Skeletal muscle tissue (tissue), 4 donors: ENCODE results near the gene TMED8. TPM values are rescaled to one million over a fixed set of nuclear protein-coding genes. Genes with fewer than 3 reads are reported as not detected.

Source experiments
- H3K27ac ChIP-seq: one replicate; pipeline ENCODE4 v1.7.0; 2013; ENCODE audit warnings: mild to moderate bottlenecking, low read depth, low read length, inconsistent platforms
- H3K27me3 ChIP-seq, 3 donors: one replicate each; pipeline ENCODE4 v1.7.0; 2013; ENCODE audit warnings: low read length in 3 of 3; ENCODE audit not compliant: control insufficient read depth in 3 of 3, insufficient read depth in 3 of 3
- H3K36me3 ChIP-seq, 3 donors: one replicate each; pipeline ENCODE4 v1.7.0; 2013; ENCODE audit warnings: low read length in 3 of 3; ENCODE audit not compliant: control insufficient read depth in 3 of 3, insufficient read depth in 3 of 3
- H3K4me1 ChIP-seq, 3 donors: one replicate each; pipeline ENCODE4 v1.7.0; 2013; ENCODE audit warnings: low read length in 3 of 3, mild to moderate bottlenecking in 3 of 3; ENCODE audit not compliant: control insufficient read depth in 3 of 3, insufficient read depth in 3 of 3
- H3K4me3 ChIP-seq, 3 donors: one replicate each; pipeline ENCODE4 v1.7.0; 2013; ENCODE audit warnings: low read length in 3 of 3
- H3K9ac ChIP-seq, 3 donors: one replicate each; pipeline ENCODE4 v1.7.0; 2013; ENCODE audit warnings: low read length in 3 of 3, mild to moderate bottlenecking in 3 of 3, moderate library complexity in 2 of 3, low read depth in 1 of 3
- H3K9me3 ChIP-seq, 3 donors: one replicate each; pipeline ENCODE4 v1.7.0; 2013; ENCODE audit warnings: low read length in 3 of 3; ENCODE audit not compliant: control insufficient read depth in 3 of 3
- total RNA-seq: library from RNA; depleted of rRNA; stranded (reverse); fragments of >200 nt; gene quantifications from one replicate; pipeline ENCODE4 v1.2.3, GENCODE V29; 2014
- donor health status: Osteomylitis.

TMED8 gene
- total RNA-seq, 1 donor from 2014 or later = 3.7 TPM

DNA sequence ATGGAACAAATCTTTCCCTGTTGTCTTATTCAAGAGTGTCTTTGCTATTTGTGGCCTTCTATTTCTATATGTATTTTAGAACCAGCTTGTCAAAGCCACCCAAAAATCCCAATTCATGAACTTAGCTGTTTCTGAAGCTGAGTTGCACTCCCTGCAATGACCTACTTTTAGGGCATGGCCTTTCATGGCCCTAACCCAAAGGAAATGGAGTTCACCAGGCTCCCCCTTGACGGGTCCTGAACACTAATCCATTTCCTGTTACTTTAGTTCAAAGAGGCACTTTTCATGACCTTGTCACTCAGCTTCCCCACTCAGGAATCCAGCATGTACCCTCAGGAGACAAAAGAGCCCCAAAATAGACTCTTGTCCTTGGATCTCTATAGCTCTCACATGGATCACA, 7.6 kb downstream of the TMED8 start:
- Histone ChIP-seq H3K36me3 (no peaks in the 10 kb centered on the region), H3K4me3 (no peak overlapping the region), H3K27ac (no peak overlapping the region), H3K9ac (no peak overlapping the region), H3K27me3 (no peaks in the 10 kb centered on the region), H3K9me3 (no peaks in the 10 kb centered on the region), H3K4me1 (no peaks in the 10 kb centered on the region)

DNA sequence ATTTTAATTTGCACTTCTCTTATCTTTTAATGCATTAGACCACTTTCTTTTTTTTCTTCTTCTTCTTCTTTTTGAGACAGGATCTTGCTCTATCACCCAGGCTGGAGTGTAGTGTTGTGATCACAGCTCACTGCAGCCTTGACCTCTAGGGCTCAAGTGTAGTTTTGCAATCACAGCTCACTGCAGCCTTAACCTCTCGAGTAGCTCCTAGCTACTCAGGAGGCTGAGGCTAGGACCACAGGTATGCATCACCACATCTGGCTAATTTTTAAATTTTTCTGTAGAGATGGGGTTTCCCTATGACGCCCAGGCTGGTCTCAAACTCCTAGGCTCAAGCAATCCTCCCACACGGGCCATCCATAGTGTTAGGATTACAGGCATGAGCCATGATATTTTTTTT, 12.7 kb downstream of the TMED8 start:
- no peak overlapping the region for H3K27ac ChIP-seq
- H3K36me3 ChIP-seq = no peaks in the 10 kb centered on the region
- no peak overlapping the region for H3K9ac ChIP-seq

DNA sequence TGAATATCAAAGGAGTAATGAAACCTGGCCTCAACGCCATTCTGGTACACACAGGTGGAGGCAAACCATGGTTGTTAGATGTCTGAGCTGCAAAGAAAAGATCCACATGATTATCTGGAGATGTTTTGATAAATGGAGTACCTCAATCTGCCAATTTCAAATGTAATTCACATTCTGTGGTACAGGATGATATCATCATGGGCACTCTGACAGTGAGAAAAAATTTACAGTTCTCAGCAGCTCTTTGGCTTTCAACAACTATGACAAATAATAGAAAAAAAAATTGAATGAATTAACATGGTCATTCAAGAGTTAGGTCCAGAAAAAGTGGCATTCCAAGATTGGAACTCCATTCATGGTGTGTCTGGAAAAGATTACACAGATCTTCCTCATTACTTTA, 17.3 kb downstream of the TMED8 start:
- H3K36me3 ChIP-seq = no peaks in the 10 kb centered on the region
- no peak overlapping the region for H3K27ac ChIP-seq
- no peaks in the 10 kb centered on the region for H3K9me3 ChIP-seq
- H3K9ac ChIP-seq = no peak overlapping the region
- H3K27me3 ChIP-seq = no peaks in the 10 kb centered on the region
- H3K4me1 ChIP-seq = no peaks in the 10 kb centered on the region
- H3K4me3 ChIP-seq = no peak overlapping the region

More for the DNA sequence above, 12.7 kb downstream of the TMED8 start:
- H3K4me3 ChIP-seq = no peak overlapping the region
- no peaks in the 10 kb centered on the region for H3K9me3 ChIP-seq
- H3K27me3 ChIP-seq = no peaks in the 10 kb centered on the region
- no peaks in the 10 kb centered on the region for H3K4me1 ChIP-seq

DNA sequence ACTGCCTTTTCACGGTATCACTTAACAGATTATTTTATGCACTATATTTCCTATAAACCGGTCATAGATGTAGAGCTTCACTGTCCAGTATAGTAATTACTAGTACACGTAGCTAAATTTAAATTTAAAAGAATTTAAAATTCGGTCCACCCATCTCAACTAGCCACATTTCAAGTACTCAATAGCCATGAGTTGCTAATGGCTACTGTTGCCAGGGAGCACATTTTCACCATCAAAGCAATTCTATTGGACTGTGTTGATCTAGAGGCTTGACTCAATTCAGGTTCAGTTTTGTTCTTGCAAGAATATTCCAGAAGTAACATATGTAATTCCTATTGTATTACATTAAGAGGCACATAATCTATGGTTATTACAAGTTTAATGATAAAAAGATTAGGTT, 20.0 kb downstream of the TMED8 start:
- no peaks in the 10 kb centered on the region for H3K27me3 ChIP-seq
- no peak overlapping the region for H3K27ac ChIP-seq
- no peaks in the 10 kb centered on the region for H3K4me1 ChIP-seq
- no peak overlapping the region for H3K9ac ChIP-seq
- no peak overlapping the region for H3K4me3 ChIP-seq
- no peaks in the 10 kb centered on the region for H3K9me3 ChIP-seq
- H3K36me3 ChIP-seq = no peaks in the 10 kb centered on the region

DNA sequence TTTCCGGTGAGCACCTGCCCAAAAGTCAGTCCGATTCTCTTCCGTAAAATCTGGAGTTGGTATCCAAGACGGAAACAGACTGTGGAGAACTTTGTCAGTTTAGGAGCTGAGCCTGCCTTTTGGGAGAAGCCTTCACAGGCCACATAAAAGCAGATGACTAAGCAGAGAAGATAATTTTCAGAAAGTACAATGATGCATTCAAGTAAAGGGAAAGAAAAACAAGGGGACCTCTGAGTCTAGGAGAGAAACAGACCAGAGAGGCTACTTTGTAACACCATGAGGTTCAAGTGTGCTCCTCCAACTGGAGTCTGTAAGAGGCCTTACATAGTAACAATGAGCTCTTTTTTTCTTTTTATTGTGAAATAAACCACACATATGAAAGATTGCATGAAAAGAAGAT, 21.1 kb downstream of the TMED8 start:
- H3K4me3 ChIP-seq = no peak overlapping the region
- H3K27me3 ChIP-seq = no peaks in the 10 kb centered on the region
- H3K9ac ChIP-seq = no peak overlapping the region
- H3K9me3 ChIP-seq = no peaks in the 10 kb centered on the region
- H3K27ac ChIP-seq = no peak overlapping the region
- no peaks in the 10 kb centered on the region for H3K36me3 ChIP-seq
- no peaks in the 10 kb centered on the region for H3K4me1 ChIP-seq

DNA sequence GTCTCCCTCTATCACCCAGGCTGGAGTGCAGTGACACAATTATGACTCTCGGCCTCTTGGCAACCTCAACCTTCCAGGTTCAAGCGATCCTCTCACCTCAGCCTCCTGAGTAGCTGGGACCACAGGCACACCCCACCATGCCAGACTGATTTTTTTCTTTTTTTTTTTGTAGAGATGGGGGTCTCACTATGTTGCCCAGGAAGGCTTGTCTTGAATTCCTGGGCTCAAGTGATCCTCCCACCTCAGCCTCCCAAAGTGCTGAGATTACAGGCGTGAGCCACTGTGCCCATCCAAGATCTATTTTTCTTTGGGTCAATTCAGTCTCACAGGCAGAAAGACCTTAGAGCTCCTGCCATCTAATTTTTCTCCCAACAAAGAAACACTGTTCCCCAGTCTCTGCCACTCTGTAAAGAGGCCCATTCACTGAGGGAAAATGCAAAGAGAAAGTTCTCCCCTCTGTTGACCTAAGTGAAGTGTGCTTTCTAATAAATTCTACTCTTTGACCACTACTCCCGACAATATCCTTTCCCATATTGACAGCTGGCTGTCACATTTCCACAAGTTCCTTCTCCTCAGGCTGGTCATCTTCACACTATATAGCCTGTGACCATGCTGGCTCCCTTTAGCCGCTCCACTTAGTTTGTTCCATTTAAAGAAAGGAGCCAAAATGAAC, 23.3 kb downstream of the TMED8 start:
- H3K4me1 ChIP-seq = no peaks in the 10 kb centered on the region
- H3K4me3 ChIP-seq = no peak overlapping the region
- peaks cover 0 to 11% (median 4%) of the 10 kb centered on the region in 3 donors for H3K36me3 ChIP-seq
- no peaks in the 10 kb centered on the region for H3K9me3 ChIP-seq
- no peak overlapping the region for H3K9ac ChIP-seq
- H3K27ac ChIP-seq = no peak overlapping the region
- no peaks in the 10 kb centered on the region for H3K27me3 ChIP-seq

DNA sequence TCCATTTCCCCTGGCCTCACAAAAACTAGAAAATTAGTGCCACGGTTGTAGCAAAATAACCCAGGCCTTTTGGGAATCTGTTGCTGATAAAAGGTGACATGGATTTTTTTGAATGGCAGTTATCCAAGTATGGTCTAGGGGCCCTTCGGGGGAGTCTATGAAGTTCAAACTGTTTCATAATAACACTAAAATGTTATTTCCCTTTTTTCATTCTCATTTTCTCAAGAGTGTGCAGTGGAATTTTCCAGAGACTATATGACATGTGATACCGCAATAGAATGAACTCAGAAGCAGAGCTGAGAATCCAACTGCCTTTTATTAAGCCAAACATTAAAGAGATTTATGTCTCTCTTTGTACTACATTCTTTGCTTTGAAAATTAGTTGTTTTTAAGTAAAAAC, 29.1 kb downstream of the TMED8 start:
- H3K36me3 ChIP-seq = peaks cover 0 to 11% (median 10%) of the 10 kb centered on the region in 3 donors

DNA sequence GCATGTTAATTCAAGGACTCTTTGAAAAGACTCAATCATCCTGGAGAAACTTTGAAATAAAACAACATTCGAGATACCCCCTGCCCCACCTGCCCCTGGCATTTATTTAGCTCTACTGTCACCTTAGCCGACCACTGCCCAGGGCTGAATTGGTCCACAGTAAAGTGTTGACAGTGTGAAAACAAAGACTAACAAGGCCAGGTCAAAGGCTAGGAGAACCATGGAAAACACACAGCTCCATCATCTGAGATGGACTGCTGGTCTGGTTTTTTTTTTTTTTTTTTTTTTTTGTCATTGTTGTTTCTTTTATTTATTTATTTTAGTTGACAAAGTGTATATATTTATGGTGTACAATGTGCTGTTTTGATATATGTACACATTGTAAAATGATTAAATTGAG, 30.4 kb downstream of the TMED8 start:
- Histone ChIP-seq H3K36me3 (peaks cover 0 to 16% (median 14%) of the 10 kb centered on the region in 3 donors), H3K4me1 (peaks cover 3 to 11% (median 3%) of the 10 kb centered on the region in 3 donors), H3K27me3 (no peaks in the 10 kb centered on the region), H3K9me3 (no peaks in the 10 kb centered on the region), H3K4me3 (no peak overlapping the region), H3K9ac (no peak overlapping the region), H3K27ac (no peak overlapping the region)

More for the DNA sequence above, 29.1 kb downstream of the TMED8 start:
- H3K9me3 ChIP-seq = no peaks in the 10 kb centered on the region
- H3K27ac ChIP-seq = no peak overlapping the region
- H3K4me1 ChIP-seq = peaks cover 3 to 10% (median 3%) of the 10 kb centered on the region in 3 donors
- no peak overlapping the region for H3K4me3 ChIP-seq
- no peak overlapping the region for H3K9ac ChIP-seq
- no peaks in the 10 kb centered on the region for H3K27me3 ChIP-seq

DNA sequence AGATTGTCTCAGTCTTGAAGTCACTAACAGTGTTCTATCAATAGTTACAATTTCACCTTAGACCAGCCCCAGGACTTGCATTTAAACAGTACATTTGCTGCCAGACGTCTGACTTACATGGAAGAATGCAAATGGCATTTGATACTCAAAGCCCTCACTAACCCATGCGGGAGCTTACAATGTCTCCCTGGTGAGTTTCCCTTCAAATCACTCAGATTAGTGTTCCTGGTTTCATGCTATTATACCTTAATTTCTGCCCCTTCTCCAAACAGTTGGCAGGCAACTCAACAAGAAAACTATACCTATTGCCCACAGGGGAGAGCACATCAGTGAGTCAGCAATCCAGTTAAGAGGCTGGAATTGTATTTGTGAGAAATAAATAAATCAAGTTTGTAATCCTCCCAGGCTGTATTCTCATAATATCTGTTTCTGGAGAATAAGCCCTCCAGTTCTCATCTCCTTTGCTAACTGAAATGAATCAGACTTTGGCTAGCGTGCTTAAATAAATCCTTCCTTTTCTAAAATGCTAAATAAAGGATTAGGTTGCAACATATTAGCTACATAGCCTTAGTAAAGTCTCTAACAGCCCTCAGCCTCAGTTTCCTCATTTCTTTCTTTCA, 32.4 kb downstream of the TMED8 start:
- peaks cover 0 to 17% (median 15%) of the 10 kb centered on the region in 3 donors for H3K36me3 ChIP-seq
- H3K27me3 ChIP-seq = no peaks in the 10 kb centered on the region
- H3K27ac ChIP-seq = no peak overlapping the region
- H3K4me1 ChIP-seq = peaks cover 3 to 11% (median 3%) of the 10 kb centered on the region in 3 donors
- no peak overlapping the region for H3K4me3 ChIP-seq
- no peak overlapping the region for H3K9ac ChIP-seq
- no peaks in the 10 kb centered on the region for H3K9me3 ChIP-seq

DNA sequence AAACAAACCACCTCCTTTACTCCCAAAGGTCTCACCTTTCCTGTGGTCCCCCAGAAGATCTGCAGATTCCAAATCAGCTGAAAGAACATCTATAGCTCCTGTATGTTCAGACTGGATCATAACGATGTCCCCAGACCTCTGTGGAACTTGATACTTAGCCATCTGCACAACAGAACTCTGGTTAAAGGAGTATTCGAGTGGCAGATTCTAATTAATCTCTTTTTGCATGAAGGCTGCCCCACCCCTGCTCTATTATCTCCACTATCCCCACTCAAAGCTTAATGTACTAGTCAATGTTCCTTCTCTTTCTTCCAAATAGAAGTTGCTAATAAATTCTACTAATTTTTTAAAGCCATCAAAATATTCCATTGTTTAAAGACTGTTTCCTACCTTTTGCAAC, 33.2 kb downstream of the TMED8 start:
- Histone ChIP-seq H3K9ac (no peak overlapping the region), H3K9me3 (no peaks in the 10 kb centered on the region), H3K36me3 (peaks cover 0 to 19% (median 15%) of the 10 kb centered on the region in 3 donors), H3K4me1 (peaks cover 3 to 11% (median 3%) of the 10 kb centered on the region in 3 donors), H3K4me3 (no peak overlapping the region), H3K27ac (no peak overlapping the region), H3K27me3 (no peaks in the 10 kb centered on the region)
